Panc1 (cell line): Measurements from ENCODE around the gene AHCY.

Experiments used
- TF ChIP-seq, protein P1 (sequence below): fragments of 450-650 bp; IDR thresholded peaks from 2 replicates; pipeline ENCODE4 v1.5.1; 2017; ENCODE audit warnings: mild to moderate bottlenecking
- TF ChIP-seq, protein P2 (sequence below), 2 experiments: IDR thresholded peaks; 2 replicates each; pipeline ENCODE4 v1.6.1; 2011 to 2012; ENCODE audit warnings: low read depth in 2 of 2, control low read depth in 1 of 2, low read length in 1 of 2, mild to moderate bottlenecking in 1 of 2, moderate library complexity in 1 of 2; ENCODE audit not compliant: insufficient read depth in 1 of 2

DNA sequence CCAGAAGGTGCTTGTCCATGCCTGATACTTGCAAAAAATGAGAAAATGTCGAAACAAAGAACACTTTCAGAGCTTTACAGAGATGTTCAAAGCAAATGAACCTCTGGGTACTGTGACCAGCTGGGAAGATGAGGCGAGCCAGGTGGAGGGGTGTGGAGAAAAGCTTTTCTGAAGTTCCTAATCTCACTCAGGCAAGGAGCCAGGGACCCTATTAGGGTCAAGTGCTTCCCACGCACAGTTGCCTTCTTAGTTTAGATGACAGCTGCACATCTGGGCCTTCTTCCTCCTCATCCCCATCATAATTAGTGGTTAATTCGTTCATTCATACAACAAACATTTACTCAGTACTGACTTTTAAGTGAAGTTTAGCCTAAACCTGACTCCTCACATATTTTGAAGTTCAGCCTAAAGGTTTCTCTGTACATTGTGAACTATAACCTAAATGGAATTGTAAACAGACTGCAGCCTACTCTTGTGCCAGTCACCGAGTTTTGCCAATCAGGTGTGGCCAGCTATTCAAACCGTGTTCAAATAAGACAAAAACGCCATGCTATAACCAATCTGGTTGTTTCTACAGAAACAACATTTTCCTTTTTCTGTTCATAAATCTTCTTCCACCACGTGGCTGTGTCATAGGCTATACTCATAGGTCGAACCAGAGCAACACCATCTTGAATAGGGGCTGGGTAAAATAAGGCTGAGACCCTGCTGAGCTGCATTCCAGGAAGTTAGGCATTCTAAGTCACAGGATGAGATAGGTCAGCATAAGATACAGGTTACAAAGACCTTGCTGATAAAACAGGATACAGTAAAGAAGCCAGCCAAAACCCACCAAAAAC is 19.3 kb upstream of the AHCY start:
- TF ChIP-seq, protein P1, sequence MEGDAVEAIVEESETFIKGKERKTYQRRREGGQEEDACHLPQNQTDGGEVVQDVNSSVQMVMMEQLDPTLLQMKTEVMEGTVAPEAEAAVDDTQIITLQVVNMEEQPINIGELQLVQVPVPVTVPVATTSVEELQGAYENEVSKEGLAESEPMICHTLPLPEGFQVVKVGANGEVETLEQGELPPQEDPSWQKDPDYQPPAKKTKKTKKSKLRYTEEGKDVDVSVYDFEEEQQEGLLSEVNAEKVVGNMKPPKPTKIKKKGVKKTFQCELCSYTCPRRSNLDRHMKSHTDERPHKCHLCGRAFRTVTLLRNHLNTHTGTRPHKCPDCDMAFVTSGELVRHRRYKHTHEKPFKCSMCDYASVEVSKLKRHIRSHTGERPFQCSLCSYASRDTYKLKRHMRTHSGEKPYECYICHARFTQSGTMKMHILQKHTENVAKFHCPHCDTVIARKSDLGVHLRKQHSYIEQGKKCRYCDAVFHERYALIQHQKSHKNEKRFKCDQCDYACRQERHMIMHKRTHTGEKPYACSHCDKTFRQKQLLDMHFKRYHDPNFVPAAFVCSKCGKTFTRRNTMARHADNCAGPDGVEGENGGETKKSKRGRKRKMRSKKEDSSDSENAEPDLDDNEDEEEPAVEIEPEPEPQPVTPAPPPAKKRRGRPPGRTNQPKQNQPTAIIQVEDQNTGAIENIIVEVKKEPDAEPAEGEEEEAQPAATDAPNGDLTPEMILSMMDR = no peak
- TF ChIP-seq, protein P2, sequence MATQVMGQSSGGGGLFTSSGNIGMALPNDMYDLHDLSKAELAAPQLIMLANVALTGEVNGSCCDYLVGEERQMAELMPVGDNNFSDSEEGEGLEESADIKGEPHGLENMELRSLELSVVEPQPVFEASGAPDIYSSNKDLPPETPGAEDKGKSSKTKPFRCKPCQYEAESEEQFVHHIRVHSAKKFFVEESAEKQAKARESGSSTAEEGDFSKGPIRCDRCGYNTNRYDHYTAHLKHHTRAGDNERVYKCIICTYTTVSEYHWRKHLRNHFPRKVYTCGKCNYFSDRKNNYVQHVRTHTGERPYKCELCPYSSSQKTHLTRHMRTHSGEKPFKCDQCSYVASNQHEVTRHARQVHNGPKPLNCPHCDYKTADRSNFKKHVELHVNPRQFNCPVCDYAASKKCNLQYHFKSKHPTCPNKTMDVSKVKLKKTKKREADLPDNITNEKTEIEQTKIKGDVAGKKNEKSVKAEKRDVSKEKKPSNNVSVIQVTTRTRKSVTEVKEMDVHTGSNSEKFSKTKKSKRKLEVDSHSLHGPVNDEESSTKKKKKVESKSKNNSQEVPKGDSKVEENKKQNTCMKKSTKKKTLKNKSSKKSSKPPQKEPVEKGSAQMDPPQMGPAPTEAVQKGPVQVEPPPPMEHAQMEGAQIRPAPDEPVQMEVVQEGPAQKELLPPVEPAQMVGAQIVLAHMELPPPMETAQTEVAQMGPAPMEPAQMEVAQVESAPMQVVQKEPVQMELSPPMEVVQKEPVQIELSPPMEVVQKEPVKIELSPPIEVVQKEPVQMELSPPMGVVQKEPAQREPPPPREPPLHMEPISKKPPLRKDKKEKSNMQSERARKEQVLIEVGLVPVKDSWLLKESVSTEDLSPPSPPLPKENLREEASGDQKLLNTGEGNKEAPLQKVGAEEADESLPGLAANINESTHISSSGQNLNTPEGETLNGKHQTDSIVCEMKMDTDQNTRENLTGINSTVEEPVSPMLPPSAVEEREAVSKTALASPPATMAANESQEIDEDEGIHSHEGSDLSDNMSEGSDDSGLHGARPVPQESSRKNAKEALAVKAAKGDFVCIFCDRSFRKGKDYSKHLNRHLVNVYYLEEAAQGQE (IDR thresholded peaks at IDR 0.05; ENCODE audit: insufficient read depth in 1 of 2, low read depth in 2 of 2, low read length in 1 of 2) = no peak
